Left forelimb (tissue), 1 donor: Measurements from ENCODE around the gene PKHD1.
A peak's percentile ranks its signal among the peaks of the same experiment; 100 is the strongest.
"Not testable (repeated sequence)": the region's sequence is repeated elsewhere in the genome, so short reads cannot be mapped to it uniquely, and the experiment has no call there.

ENCODE experiments used
- DNase-seq: peaks from one replicate; pipeline ENCODE4 v3.0.0-alpha.2; 2018; ENCODE audit warnings: low spot score

Gene PKHD1

DNA sequence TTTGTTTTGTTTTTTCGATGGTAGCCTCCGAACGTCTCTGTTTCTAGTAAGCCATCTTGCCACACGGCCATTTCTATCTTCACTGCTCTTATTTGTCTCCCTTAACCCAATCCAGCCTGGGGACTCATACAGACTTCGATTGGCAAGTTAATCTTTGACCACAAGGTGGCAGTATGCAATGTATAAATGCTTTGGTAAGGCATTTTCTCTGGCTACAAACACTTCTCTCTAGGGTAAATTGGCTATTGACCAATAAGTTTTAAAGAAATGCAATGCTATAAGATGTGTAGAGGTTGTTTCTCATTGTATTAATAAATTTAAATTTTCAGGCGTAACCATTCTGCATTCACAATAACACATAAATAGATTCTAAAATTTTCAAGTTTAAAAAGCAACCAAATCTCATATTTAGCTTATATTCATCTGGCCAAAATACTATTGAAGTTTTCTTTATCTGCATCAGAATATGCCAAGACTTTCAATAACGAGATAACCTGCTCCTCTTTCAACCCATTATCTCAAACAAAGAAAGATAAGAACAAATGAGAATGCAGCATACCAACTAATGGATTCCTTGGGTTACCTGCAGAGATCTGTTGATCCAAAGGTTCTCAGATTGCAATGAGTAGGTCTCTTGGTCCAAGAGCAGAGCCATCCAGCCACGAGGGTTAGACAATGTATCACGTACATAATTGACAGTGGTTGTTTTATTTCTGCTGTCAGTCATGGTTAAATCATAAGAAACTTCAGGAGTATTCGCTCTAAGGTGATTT lies 231.9 kb downstream of the PKHD1 start:
- no peak for DNase-seq

DNA sequence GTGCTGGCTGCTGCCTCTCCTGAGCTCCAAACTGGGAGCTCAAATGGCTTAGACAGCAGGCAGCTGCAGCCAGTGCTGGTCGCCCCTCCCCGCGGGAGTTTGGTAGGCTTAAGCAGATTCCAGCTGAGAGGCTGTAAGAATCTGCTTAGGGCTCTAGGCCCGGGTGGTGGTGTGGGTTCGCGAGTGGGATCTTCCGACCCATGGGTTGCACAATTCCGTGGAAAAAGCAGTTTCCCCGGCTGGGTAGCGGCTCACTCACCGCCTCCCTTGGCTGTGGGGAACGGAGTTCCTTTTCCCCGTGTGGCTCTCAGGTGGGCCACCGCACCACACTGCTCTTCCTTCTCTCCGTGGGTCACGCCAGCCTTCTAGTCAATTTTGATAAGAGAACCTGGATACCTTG lies 232.5 kb downstream of the PKHD1 start:
- no peak for DNase-seq

DNA sequence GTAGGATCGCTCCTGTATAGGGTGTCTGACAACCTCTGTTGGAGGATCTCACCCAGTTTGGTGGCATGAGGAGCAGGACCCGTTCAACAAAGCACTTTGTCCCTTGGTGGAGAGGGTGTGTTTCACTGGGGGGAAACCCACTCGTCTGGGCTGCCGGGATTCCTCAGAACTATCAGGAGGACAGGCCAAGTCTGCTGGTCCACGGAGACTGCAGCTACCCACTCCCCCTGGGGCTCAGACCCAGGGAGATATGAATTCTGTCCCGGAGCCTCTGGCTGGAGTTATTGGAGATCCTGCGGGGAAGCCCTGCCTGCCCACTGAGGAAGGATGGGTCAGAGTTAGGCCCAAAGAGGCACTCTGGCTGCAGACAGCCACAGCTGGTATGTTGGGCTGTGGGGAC lies 233.1 kb downstream of the PKHD1 start:
- no peak for DNase-seq

DNA sequence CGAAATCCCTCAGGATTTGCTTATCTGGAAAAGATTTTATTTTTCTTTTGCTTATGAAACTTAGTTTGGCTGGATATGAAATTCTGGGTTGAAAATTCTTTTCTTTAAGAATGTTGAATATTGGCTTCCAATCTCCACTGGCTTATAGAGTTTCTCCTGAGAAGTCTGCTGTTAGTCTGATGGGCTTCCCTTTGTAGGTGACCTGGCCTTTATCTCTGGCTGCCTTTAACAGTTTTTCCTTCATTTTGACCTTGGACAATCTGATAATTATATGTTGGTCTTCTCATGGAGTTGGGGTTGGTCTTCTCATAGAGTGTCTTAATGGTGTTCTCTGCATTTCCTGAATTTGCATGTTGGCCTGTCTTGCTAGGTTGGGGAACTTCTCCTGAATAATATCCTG lies 234.3 kb downstream of the PKHD1 start:
- DNase-seq, result not testable (repeated sequence)

DNA sequence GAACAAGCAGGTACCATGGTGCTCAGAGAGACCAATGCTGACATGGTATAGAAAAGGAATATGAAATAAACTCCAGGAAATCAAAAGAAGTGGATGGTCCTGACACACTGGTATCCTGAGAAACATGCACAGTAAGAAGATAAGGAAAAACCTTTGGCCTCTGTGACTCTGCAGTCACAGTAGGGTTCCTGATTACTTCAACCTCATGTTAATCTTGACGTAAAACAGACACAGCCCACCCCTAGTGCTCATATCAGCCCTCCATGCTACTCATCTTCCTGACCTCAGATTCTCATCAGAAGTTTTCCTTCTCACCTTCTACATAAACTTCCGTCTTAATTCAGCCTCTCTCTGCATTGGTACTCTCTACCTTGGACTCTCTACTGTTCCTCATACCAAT lies 240.9 kb downstream of the PKHD1 start:
- DNase-seq, result no peak

DNA sequence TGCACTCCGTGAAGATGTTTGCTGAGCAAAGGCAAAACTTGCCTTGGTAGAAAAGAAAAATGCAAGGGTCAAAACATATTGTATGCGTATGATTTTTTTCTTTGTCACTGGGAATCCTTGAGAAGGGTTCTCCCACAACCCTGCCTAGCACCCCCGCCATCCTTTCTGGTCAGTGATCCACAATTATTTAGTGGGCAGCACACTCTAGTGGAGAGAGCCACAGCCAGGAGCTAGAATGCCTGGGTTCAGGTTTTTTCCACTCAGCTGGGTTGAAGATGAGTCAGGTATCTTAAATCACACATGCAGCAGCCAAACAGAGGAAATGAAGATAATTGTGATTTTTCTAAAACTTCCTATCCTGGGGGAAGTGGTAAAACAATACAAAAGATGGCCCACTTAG lies 243.1 kb downstream of the PKHD1 start:
- no peak for DNase-seq

DNA sequence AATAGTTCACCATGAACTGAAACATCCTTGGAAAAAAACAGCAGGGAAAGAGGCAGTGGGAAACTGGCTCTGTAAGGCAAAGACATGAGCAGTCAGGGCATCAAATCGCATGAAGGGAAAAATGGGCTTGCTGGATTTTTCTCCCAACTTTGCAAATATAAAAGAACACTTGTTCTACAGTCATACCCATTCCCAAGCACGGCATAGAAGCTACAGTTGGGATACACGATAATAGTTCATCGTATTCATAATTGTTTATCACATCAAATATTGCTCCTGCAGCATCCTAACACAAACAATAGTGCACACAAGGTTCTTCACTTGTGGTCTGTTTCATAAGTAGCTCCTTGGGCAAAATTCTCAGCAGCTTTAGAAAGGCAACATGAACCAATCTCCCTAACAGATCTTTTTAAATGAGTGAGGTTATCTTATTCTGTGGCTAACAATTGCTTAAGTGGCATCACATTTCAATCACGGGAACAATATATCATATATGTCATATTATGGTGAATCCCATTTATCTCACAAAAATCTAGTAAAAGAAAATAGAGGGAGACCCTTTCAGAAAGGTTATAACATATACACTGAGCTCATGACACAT lies 243.9 kb downstream of the PKHD1 start:
- no peak for DNase-seq

DNA sequence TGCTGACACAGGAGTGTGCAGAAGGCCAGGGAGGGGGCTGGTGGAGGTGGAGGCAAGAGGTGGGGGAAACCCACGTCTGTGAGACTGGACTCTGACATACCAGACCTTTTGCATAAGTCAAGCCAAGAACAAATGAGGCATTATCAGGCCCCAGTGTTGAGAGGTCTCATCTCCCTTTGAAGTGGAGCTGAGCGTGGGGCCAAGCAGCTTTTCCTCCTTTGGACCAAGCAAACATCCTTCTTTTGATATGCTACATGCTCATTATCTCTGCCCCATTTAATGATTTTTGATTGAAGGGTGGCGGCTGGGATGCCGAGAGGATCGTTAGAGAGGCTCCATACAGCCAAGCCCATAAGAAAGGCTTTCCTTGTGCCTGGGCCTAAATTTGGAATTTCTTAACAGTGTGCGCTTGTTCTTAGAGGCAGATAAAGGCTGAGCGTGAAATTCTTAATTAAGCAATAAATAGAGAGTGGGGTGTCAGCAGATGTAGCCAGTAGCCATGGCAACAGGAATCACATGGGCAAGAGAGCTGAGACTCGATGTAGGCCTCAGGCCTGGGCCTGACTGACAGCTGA lies 244.5 kb downstream of the PKHD1 start:
- DNase-seq, result peak; percentile 60

DNA sequence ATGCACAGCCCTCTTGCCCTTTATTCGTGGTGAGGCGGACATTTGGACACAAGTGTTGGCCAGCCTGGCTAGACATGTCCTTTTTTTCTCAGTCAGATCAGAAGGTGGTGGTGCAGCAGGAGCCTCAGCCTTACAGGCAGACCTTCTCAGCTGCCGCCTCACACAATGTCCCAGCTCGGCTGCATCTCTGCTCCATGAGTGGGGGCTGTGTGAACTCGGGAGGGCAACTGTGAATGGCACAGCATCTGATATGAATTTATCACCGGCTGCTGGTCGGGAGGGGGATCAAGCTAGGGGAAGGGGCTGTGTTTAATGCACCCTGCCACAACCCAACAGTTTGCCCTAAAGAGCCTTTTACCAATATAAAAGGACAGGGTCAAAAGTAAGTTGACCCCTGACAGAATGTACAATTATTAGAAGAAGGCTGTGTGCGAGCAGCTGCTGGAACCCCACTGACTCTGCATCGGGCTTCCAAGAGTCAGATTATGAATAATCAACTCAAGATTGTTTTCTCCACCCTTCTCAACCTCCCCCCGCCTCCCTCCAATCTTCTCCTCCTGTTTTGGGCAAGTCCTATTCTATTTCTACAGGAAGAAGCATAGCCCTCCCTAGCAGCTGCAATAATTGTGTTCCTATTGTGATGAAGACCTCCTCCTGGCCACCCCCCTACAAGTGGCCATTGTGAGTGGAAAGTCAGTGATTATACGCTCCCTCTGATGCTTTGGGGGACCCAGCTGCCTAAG lies 245.2 kb downstream of the PKHD1 start:
- DNase-seq, result no peak

DNA sequence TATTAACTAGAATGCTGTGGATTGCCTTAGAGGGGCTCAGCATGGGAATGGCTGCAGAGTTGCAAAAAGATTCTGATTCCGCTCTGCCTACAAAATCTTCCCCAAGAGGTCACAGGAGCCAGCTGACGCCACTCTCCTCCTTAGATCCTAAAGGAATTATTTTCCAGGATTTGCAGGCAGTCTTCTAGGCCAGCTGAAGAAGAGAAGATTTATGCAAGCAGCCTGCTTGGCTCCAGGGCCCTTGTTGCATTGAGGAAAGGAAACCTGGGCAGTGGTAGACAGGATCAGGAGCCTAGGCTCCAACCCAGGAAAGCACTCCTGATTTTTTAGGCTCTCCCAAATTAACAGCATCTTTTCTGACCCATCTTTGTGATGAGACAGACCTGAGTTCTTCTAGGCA lies 245.8 kb downstream of the PKHD1 start:
- DNase-seq, result no peak

DNA sequence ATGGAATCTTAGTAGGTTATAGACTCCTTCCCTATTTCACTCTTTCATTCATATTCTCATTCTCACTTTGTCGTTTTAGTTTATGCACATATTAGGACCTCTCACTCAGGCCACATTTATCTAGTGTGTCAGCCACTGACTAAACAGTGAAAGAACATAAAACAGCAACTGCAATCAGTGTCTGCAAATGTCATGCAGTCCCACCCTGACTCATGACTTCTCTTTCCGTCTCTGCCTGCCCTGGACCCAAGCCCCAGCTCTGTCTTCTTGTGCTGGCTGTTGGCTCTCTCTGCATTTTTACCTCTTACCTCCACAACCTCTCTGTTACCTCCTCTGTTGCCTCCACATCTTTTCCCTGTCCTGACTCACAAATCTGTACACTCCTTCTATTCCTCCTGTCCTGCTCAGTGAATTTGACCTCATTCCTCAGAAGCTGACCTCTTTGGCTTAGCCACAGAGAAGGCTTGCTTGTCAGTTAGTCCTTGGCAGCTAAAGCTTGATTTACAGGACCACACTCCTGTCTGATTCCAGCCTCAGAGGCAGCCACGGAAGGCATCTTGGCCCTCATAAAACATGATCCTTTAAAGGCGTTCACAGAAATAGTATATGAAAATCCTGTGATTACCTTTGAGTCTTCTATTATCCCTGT lies 247.6 kb downstream of the PKHD1 start:
- DNase-seq, result no peak

DNA sequence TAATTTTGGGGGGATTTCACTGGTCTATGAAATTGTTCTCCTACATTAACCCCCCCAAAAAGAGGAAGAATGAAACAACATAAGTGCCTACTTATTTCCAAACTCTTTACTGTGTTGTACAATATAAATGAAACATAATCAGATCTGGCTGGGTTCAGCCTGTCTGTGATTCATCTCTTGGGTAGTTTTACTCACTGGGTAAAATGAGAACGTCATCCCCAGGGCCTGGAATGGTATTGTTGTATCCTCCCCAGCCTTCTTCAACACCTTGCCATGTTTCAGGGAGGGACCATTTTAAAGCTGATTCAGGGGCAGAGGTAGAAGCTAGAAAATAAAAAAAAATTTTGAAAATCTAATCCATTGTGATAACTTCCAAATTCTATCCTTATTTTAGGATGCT lies 256.7 kb downstream of the PKHD1 start:
- no peak for DNase-seq

DNA sequence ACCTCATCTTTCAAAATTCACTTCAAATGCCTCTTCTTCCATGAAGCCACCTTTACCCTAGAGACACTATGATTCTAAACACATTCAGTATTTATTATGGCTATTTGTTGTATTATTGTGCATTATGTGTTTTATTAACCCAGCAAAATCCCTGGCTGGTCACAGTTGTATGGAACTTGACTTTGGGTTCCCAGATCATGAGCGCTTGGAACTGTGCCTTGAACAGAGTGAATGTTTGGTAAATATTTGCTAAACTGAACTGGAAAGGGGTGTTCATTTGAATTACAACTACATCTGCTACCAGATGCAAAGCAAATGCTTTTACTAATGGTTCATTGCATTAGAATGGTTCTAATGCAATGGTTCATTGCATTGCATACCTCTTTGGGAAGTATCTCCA lies 259.8 kb downstream of the PKHD1 start:
- no peak for DNase-seq

DNA sequence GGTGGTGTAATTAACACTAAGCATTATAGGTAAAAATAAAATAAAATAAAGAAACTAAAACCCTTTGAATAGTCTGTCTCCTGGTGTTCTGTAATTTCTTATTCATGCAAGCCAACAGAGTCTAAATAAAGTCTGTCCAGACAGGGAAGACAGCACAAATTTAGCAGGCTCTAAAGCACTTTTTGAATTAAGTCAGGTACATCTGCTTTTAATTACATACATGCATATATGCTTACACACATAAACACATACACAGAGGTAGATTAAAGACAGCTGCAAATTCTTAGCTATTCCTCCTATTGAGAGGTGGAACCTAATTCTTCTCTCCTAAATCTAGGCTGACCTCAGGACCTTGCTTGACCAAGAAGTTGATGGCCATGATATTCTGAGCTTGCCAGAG lies 262.5 kb downstream of the PKHD1 start:
- DNase-seq, result no peak

DNA sequence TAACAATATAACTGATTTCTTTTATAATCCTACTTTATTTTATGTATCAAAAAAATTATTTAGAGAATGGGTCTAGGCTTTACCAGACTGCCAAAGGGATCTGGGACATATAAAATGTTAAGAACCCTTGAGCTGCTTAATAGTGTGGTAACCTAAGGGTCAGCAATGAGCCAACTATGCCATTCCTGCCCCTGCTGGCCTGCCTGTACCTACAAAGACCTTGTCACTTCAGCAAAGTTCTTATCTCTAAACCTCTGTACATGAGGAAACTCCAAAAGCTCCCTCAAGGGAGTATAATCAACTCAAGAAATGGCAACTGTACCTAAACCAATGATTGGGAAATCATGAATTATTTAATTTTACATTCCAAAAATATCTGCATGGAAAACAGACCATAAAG lies 266.9 kb downstream of the PKHD1 start:
- DNase-seq, result no peak

DNA sequence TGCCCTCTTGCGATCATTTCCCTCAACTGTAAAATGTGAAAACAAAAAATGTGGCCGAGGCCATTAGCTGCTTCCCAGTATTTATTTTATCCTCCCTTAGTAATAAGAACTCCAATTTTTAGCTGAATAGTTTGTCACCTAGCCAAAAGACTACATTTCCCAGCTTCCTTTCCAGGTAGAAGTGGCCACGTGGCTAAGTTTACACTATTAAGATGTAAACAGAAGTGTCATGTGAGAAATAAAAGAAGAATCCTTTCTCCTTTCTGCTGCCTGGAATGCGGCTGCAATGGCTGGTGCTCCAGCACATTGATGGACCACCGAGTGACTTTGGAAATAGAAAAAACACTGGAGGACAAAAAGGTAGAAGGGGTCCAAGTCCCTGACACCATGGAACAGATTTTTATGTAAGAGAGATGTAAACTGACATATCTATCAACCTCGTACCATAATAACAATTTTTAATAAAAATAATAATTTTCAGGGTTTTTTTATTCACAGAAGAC lies 268.8 kb downstream of the PKHD1 start:
- no peak for DNase-seq

DNA sequence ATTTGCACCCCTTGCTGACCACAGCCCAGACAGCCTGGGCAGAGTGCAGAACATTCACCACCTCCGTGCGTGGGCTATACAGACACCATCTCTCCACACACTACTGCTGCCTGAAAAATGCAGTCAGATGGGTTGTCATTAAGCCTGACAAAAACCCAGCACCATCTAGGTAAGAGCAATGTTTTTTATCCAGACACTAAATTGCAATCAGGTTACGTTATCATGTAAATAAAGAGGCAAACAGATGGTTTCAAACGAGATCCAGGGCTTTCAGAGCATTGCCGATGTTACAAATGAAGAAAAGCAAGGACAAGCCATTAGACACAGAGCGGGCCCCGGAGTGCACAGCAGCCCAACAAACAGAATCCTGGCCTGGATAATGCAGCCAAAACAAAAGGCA lies 269.6 kb downstream of the PKHD1 start:
- no peak for DNase-seq

DNA sequence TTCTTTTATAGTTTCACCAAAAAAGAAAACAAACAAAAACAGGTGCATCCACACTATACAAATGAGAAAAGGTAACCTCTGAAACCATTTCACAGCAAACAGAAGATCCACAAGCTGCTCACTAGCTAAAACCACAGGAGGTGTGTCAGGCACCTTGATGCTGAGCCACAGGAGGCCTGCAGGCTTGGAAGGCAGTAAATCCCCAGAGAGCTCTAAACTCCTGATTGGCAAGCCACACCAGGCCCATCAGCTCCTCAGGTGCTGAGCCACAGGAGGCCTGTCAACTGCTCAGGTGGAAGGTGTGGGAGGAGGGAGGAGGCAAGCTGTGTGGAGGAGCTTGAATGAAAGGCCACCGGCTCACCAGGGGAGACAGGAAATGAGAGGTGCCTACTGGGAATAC lies 273.0 kb downstream of the PKHD1 start:
- no peak for DNase-seq

DNA sequence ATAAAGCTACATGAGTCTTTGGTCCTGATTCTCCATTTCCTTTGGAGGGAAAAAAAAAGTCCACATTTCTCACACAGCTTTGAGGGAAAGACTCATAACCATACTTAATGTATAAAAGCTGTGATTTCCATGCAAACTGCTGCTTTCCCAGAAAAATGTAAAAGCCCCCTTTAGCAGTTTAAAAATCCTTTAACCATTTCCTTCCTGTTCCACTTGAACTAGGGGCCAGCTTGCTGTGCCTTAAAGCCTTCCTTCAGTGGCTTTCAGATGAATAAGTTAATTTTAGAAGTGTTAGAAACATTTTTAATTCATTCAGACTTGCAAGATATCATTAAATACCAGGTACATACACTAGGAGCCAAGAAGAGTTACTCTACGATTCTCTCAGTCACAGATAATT lies 273.5 kb downstream of the PKHD1 start:
- no peak for DNase-seq

DNA sequence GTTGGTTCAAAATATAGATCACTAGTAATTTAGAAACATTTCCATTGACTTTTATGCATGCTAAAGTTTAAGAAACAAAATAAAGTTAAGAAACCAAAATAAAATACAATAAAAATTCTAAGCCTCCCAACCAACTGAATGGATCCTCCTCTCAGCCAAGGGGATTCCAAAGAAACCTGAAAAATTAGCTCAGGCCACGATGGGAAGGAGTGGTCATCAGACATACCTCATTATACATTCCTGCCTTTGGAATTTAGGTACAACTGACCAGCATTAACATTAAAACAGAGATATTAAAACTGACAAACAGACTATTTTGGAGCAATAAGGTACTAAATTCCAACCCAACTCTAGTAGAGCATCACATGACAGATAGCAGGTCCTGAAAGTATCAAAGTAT lies 275.2 kb downstream of the PKHD1 start:
- DNase-seq, result no peak

DNA sequence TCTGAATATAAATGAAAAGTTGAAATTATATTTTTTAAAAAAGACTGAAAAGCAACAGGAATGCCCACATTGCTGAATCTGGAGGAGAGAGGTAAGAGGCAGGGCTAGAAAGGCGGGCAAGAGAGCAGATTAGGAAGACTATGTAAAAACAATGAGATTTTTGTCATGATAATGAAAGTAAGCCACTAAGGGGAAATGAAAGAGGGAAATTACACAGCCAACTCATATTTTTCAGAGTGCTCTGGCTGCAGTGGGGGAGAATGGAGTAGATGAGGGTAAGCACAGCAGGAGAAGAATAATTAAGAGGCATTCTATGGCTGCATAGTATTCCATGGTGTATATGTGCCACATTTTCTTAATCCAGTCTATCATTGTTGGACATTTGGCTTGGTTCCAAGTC lies 281.9 kb downstream of the PKHD1 start:
- no peak for DNase-seq

DNA sequence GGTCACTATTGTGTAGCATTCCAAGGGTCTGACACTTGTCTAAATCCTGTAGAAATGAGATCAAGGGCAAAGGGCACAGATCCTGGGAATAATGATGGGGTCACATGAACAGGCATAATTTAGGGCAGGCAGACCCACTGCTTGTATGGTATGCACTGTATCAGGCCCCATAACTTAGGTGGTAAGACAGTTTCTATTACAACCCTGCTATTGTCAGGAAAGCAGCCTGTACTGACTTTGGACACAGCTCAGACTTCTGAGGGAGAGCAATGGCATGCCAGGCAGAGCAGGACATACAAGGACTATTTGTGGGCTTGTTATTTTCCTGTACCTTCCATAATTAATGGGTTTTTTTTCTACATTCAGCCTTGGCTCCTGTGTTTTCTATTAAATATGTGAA lies 286.8 kb downstream of the PKHD1 start:
- DNase-seq, result no peak
